Body of pancreas (tissue), 4 donors: ENCODE data around the gene NOL11.

Experiments
- CTCF ChIP-seq, 7 experiments: fragments of 450-650 bp in 4 of 7; fragments of 200-600 bp in 3 of 7; sonication (generic) in 3 of 7; IDR thresholded peaks; one replicate each; pipeline ENCODE4 v1.5.1; 2016 to 2019; ENCODE audit warnings: antibody characterized with exemption in 7 of 7
- POLR2A ChIP-seq, 3 donors: fragments of 450-650 bp; IDR thresholded peaks; one replicate each; pipeline ENCODE4 v1.6.1; 2016; ENCODE audit warnings: antibody characterized with exemption in 3 of 3, mild to moderate bottlenecking in 2 of 3

DNA sequence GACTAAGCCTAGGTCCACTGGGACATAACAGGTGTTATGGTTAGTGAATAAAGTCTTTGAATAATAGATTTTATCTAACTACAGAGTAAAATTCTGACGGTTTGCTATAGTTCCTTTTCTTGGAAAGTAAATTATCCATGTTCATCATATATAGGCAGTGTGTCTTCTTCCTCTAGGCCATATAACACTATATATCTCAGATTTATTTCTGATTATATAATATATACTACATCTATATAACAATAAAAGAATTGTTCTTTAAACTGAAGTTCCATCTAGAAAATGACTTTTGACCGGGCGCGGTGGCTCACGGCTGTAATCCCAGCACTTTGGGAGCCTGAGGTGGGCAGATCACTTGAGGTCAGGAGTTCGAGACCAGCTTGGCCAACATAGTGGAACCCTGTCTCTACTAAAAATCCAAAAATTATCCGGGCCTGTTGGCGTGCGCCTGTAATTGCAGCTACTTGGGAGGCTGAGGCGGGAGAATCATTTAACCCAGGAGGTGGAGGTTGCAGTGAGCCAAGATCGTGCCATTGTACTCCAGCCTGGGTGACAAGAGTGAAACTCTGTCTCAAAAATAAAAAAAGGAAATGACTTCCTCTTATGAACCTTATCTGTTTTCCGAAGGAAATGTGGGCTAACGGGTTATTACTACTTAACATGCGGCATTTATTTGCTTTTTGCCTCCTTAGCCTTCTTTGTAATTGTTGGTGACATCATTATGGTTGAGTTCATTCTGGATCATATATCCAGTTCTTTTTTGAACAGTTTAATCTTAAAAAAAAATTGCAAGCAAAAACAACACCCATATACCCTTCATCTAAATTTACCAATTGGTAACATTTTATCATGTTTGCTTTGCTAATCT lies 29.2 kb downstream of the NOL11 start:
- TF ChIP-seq CTCF (IDR thresholded peaks at IDR 0.05) (no peak), POLR2A (IDR thresholded peaks at IDR 0.05) (no peak)
